Measurements from ENCODE around the gene TSPAN32. TPM values are rescaled to one million over a fixed set of nuclear protein-coding genes. Genes with fewer than 3 reads are reported as not detected.
A peak's percentile ranks its signal among the peaks of the same experiment; 100 is the strongest.

The TSPAN32 gene
- polyA plus RNA-seq, 2 of the 4 experiments (the other 2 are of a cell fraction): not detected

GRCh38 chr11:2259466-2259830 is 42.4 kb upstream of the TSPAN32 start:
- no peak for FAIRE-seq
- 26% methylated on average over 3 of the region's 8 CpGs for WGBS (ENCODE audit: missing lambda C conversion rate)
- CTCF ChIA-PET: no interaction called here
- no peak for DNase-seq (ENCODE audit: low read depth in 1 of 2, low spot score in 1 of 2)
- POLR2A ChIA-PET: no interaction called here
- Histone ChIP-seq H3K4me3 (no peak overlapping the region), H3K4me1 (no peaks in the 10 kb centered on the region), H3K4me2 (no peak overlapping the region), H3K27ac (no peak overlapping the region), H3K9me3 (peaks cover 6% of the 10 kb centered on the region; the same call in 1 of the 3 replicates)
- TF ChIP-seq NR3C1 (IDR thresholded peaks at IDR 0.05) (no peak), BCL3 (IDR thresholded peaks at IDR 0.05) (no peak), RARB (CRISPR knock-in tag; IDR thresholded peaks at IDR 0.05) (no peak), ATOH8 (CRISPR knock-in tag; IDR thresholded peaks at IDR 0.05; ENCODE audit: low read depth) (no peak), CHD2 (IDR thresholded peaks at IDR 0.05; ENCODE audit: low read length, partially characterized antibody) (no peak), HEYL (CRISPR knock-in tag; IDR thresholded peaks at IDR 0.05) (no peak), TFCP2L1 (CRISPR knock-in tag; IDR thresholded peaks at IDR 0.05) (no peak), MAZ (IDR thresholded peaks at IDR 0.05; ENCODE audit: borderline replicate concordance, low read depth, low read length) (no peak), SMC3 (IDR thresholded peaks at IDR 0.05) (no peak), NPAS2 (CRISPR knock-in tag; IDR thresholded peaks at IDR 0.05; ENCODE audit: borderline replicate concordance) (no peak), JUN (IDR thresholded peaks at IDR 0.05) (no peak), CBX8 (IDR thresholded peaks at IDR 0.05) (no peak), RFX5 (IDR thresholded peaks at IDR 0.05) (no peak), CHD4 (IDR thresholded peaks at IDR 0.05; ENCODE audit: borderline replicate concordance) (no peak), GATA3 (IDR thresholded peaks at IDR 0.05; ENCODE audit: borderline replicate concordance) (no peak)
- TF ChIP-seq, protein P1, sequence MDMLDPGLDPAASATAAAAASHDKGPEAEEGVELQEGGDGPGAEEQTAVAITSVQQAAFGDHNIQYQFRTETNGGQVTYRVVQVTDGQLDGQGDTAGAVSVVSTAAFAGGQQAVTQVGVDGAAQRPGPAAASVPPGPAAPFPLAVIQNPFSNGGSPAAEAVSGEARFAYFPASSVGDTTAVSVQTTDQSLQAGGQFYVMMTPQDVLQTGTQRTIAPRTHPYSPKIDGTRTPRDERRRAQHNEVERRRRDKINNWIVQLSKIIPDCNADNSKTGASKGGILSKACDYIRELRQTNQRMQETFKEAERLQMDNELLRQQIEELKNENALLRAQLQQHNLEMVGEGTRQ (IDR thresholded peaks at IDR 0.05): no peak
- 0 out of 6 replicates have a peak, but pooled peaks of 1 of the 2 experiments have one; percentile 17 for ATAC-seq

DNA sequence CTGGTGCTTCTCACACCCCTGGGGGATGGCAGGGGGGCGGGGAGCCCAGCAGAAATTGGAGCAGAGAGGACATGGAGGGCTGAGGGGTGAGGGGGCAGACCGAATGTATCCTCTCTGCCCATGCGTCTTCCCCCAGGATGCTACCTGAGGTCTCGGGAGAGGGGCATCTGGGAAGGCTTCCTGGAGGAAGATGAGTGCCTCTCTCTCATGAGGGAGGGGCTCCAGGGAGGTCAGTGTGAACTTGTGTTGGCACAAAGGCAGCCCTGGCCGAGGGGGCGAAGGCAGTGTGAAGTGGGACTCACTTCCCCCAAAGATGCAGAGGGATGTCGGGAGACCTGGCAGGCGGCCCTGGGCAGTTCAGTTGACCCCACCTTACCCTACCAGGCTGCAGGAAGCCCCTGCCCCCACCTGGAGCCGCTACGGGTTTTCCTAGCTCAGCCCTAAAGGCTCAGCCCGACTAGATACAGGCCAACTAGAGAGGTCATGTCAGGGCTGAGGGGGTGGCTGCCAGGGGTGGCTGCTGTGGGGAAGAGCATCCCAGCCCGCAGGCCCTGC is 41.8 kb upstream of the TSPAN32 start:
- Histone ChIP-seq H3K4me1 (no peaks in the 10 kb centered on the region), H3K4me2 (no peak overlapping the region), H3K9me3 (peaks cover 5% of the 10 kb centered on the region; the same call in 1 of the 3 replicates), H3K27ac (no peak overlapping the region), H3K4me3 (no peak overlapping the region)
- CTCF ChIA-PET: interaction anchor here (1.0 kb wide), 1 partner anchor 8 kb away, joined by 3 read pairs; no protein-coding TSS in a partner anchor
- TF ChIP-seq POLR2A (IDR thresholded peaks at IDR 0.05; ENCODE audit: low read length) (no peak), REST (IDR thresholded peaks at IDR 0.05) (no peak), ESRRA (IDR thresholded peaks at IDR 0.05; ENCODE audit: borderline replicate concordance, low read length) (no peak), HOXA7 (CRISPR knock-in tag; IDR thresholded peaks at IDR 0.05) (no peak), HOXB5 (CRISPR knock-in tag; IDR thresholded peaks at IDR 0.05) (no peak), CHD2 (IDR thresholded peaks at IDR 0.05; ENCODE audit: low read length, partially characterized antibody) (no peak), CBX2 (IDR thresholded peaks at IDR 0.05; ENCODE audit: borderline replicate concordance, low read depth) (no peak), PHF8 (IDR thresholded peaks at IDR 0.05; ENCODE audit: borderline replicate concordance, low read depth) (no peak), JUNB (IDR thresholded peaks at IDR 0.05) (no peak), ZNF302 (CRISPR knock-in tag; IDR thresholded peaks at IDR 0.05) (no peak), BCL3 (IDR thresholded peaks at IDR 0.05) (no peak), HDAC2 (IDR thresholded peaks at IDR 0.05) (no peak)
- 36% methylated on average over 10 of the region's 12 CpGs for WGBS (ENCODE audit: missing lambda C conversion rate)
- no peak for ATAC-seq
- POLR2A ChIA-PET: no interaction called here
- no peak for FAIRE-seq
- DNase-seq (ENCODE audit: low read depth in 1 of 2, low spot score in 1 of 2): no peak

Measured in A549 (cell line).